H4 (cell line): ENCODE data around the gene SEMA3C. TPM values are rescaled to one million over a fixed set of nuclear protein-coding genes. Genes with fewer than 3 reads are reported as not detected.
A peak's percentile ranks its signal among the peaks of the same experiment; 100 is the strongest.

ENCODE experiments used
- DNase-seq: peaks from one replicate; pipeline ENCODE4 v3.0.0-alpha.2; 2015; ENCODE audit warnings: low spot score
- total RNA-seq: library from RNA; depleted of rRNA; stranded (reverse); fragments of >200 nt; shearing (Covaris generic); gene quantifications from 2 replicates; pipeline ENCODE4 v1.2.3, GENCODE V29; 2014

The SEMA3C gene
- total RNA-seq, 1 experiment from 2014 or later, result 150 TPM

DNA sequence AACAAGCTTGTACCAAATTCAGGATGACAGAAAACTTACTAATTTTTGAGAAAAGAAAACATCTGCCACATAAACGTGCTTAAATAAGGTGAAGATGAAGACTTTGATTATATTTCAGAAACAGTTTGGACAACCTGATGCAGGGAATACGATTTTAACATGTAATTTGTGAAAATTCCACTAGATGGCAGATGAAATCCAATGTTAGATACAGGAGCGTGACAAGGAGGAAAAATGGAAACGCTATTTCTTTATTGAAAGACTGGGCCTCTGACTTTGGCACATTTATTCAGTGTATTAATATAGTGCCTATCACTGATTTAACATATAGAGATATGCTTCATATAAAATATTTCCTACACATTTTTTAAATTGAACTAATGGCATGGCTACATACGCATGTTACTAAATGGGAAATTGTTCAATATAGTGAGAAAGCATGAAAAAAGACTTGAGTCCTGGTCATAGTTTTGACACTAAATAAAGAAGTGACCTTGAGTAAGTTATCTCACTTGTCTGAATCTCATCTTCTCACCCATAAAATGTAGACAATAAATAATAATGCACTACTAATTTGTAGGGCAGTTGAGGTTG is 219.7 kb downstream of the SEMA3C start:
- peak; percentile 76 for DNase-seq
